MCF 10A (cell line): ENCODE data around the gene POLR2J3. TPM values are rescaled to one million over a fixed set of nuclear protein-coding genes. Genes with fewer than 3 reads are reported as not detected.
"Not testable (repeated sequence)": the region's sequence is repeated elsewhere in the genome, so short reads cannot be mapped to it uniquely, and the experiment has no call there.

Experiments
- Bru-seq: library from RNA; stranded (reverse); fragments of 400-500 nt; gene quantifications from one replicate; lab custom pipeline; 2021; lab: Mats Ljungman, UMichigan
- BruChase-seq, 2 experiments: library from RNA; stranded (reverse); fragments of 400-500 nt; gene quantifications; one replicate each; lab custom pipeline; 2021; lab: Mats Ljungman, UMichigan
- BruUV-seq: library from RNA; stranded (reverse); fragments of 400-500 nt; replicated peaks from 2 replicates; lab custom pipeline; 2021; lab: Mats Ljungman, UMichigan
- CTCF ChIA-PET: fragments of 300-600 bp; sonication (Branson Sonifier 250); formaldehyde crosslinking; extraction: SDS; loops from one replicate; lab custom pipeline; 2021; ENCODE audit warnings: antibody characterized with exemption, inconsistent platforms; lab: Yijun Ruan, JAX
- POLR2A ChIA-PET: fragments of 300-600, 350-650 bp; sonication (Branson Sonifier 250); formaldehyde crosslinking; extraction: SDS; loops from one replicate; lab custom pipeline; 2020; ENCODE audit warnings: antibody characterized with exemption, inconsistent platforms; lab: Yijun Ruan, JAX
- DNase-seq: peaks from one replicate; pipeline ENCODE4 v3.0.0-alpha.2; 2018; ENCODE audit not compliant: unreplicated experiment
- H3K27ac Mint-ChIP-seq: one replicate; pipeline ENCODE4 v1.8.0; 2022; ENCODE audit warnings: mild to moderate bottlenecking, low read depth, mixed read lengths; ENCODE audit not compliant: unreplicated experiment
- H3K27me3 Mint-ChIP-seq: one replicate; pipeline ENCODE4 v1.8.0; 2022; ENCODE audit warnings: mixed read lengths; ENCODE audit not compliant: insufficient read depth, unreplicated experiment
- H3K36me3 Mint-ChIP-seq: one replicate; pipeline ENCODE4 v1.8.0; 2022; ENCODE audit warnings: mild to moderate bottlenecking, moderate library complexity, mixed read lengths; ENCODE audit not compliant: insufficient read depth, unreplicated experiment
- H3K4me1 Mint-ChIP-seq: one replicate; pipeline ENCODE4 v1.8.0; 2022; ENCODE audit warnings: mixed read lengths; ENCODE audit not compliant: insufficient read depth, unreplicated experiment
- H3K4me3 Mint-ChIP-seq: one replicate; pipeline ENCODE4 v1.8.0; 2022; ENCODE audit warnings: mild to moderate bottlenecking, moderate library complexity, mixed read lengths; ENCODE audit not compliant: unreplicated experiment
- H3K9me3 Mint-ChIP-seq: one replicate; pipeline ENCODE4 v1.8.0; 2022; ENCODE audit warnings: mixed read lengths; ENCODE audit not compliant: unreplicated experiment
- CTCF ChIP-seq: fragments of 200-600 bp; IDR thresholded peaks from one replicate; pipeline ENCODE4 v1.8.0; 2022; ENCODE audit warnings: antibody characterized with exemption, mild to moderate bottlenecking; ENCODE audit not compliant: unreplicated experiment
- intact Hi-C: fragments of 100-400 bp; cut with micrococcal nuclease; formaldehyde crosslinking; loops from 2 replicates; pipeline ENCODE4 v1.14.1; 2022
- long read RNA-seq: library from polyadenylated mRNA; stranded (forward); transcript quantifications from one replicate; pipeline ENCODE4 v2.0.0, GENCODE V29; 2022
- total RNA-seq: library from RNA; stranded (reverse); gene quantifications from 2 replicates; pipeline ENCODE4 v1.2.3, GENCODE V29; 2022

Gene POLR2J3
- 34.1 and 45.7 TPM in 2 replicates for total RNA-seq
- Bru-seq, nascent RNA, result percentile 86 among the genes with signal in this experiment
- BruChase-seq, experiment 1, labeled RNA remaining after a 6-hour chase, result percentile 93 among the genes with signal in this experiment
- percentile 85 among the genes with signal in this experiment for BruChase-seq, experiment 2, labeled RNA remaining after a 2-hour chase
- long read RNA-seq, full-length matches to known transcripts, result 28 of 32 reads
- long read RNA-seq, partial matches to known transcripts, result 0 of 32 reads
- long read RNA-seq, other reads (novel, unspliced or antisense), result 4 of 32 reads

GRCh38 chr7:102572261-102573239 lies at the start of gene POLR2J3:
Gene POLR2J3, minus strand, starts transcription at chr7:102572583. Its CDS starts 62 bp downstream, at chr7:102572521.
- H3K4me1 Mint-ChIP-seq, intact Hi-C loops, CTCF ChIA-PET, H3K27ac Mint-ChIP-seq, BruUV-seq, H3K27me3 Mint-ChIP-seq, H3K36me3 Mint-ChIP-seq, POLR2A ChIA-PET, H3K9me3 Mint-ChIP-seq: not testable (repeated sequence)
- H3K4me3 Mint-ChIP-seq, result peak within 1 kb of the TSS; percentile 80
- DNase-seq, result peak; percentile 87
- peak; percentile 64 for TF ChIP-seq CTCF

GRCh38 chr7:102618122-102618521 lies 45.7 kb upstream of the POLR2J3 start:
- H3K9me3 Mint-ChIP-seq, H3K4me3 Mint-ChIP-seq, H3K36me3 Mint-ChIP-seq, H3K27me3 Mint-ChIP-seq, CTCF ChIA-PET, intact Hi-C loops, H3K4me1 Mint-ChIP-seq, H3K27ac Mint-ChIP-seq, POLR2A ChIA-PET, BruUV-seq, DNase-seq: not testable (repeated sequence)

GRCh38 chr7:102616507-102617125 lies 44.2 kb upstream of the POLR2J3 start, which contains the start of gene RASA4:
Gene RASA4, minus strand, starts transcription at chr7:102616756. Its CDS starts 67 bp downstream, at chr7:102616689.
- CTCF ChIA-PET, H3K9me3 Mint-ChIP-seq, H3K27ac Mint-ChIP-seq, H3K27me3 Mint-ChIP-seq, H3K36me3 Mint-ChIP-seq, POLR2A ChIA-PET, H3K4me3 Mint-ChIP-seq, intact Hi-C loops, H3K4me1 Mint-ChIP-seq, DNase-seq, BruUV-seq: not testable (repeated sequence)

- POLR2A ChIA-PET, H3K27me3 Mint-ChIP-seq, CTCF ChIA-PET, BruUV-seq, DNase-seq, H3K27ac Mint-ChIP-seq, H3K9me3 Mint-ChIP-seq, H3K36me3 Mint-ChIP-seq, intact Hi-C loops, H3K4me1 Mint-ChIP-seq, H3K4me3 Mint-ChIP-seq: not testable (repeated sequence)
Observed at GRCh38 chr7:102615930-102616329, 43.5 kb upstream of the POLR2J3 start.

GRCh38 chr7:102614873-102615272 lies 42.5 kb upstream of the POLR2J3 start:
- H3K36me3 Mint-ChIP-seq, DNase-seq, H3K9me3 Mint-ChIP-seq, H3K27ac Mint-ChIP-seq, intact Hi-C loops, CTCF ChIA-PET, H3K27me3 Mint-ChIP-seq, H3K4me1 Mint-ChIP-seq, H3K4me3 Mint-ChIP-seq, POLR2A ChIA-PET, BruUV-seq: not testable (repeated sequence)

- BruUV-seq, intact Hi-C loops, H3K9me3 Mint-ChIP-seq, H3K27ac Mint-ChIP-seq, POLR2A ChIA-PET, CTCF ChIA-PET, H3K27me3 Mint-ChIP-seq, H3K4me1 Mint-ChIP-seq, H3K4me3 Mint-ChIP-seq, H3K36me3 Mint-ChIP-seq, DNase-seq: not testable (repeated sequence)
Observed at GRCh38 chr7:102614346-102614697, 41.9 kb upstream of the POLR2J3 start.

GRCh38 chr7:102613575-102614345 lies 41.4 kb upstream of the POLR2J3 start:
- H3K9me3 Mint-ChIP-seq, POLR2A ChIA-PET, CTCF ChIA-PET, H3K36me3 Mint-ChIP-seq, H3K4me3 Mint-ChIP-seq, H3K27ac Mint-ChIP-seq, DNase-seq, BruUV-seq, H3K4me1 Mint-ChIP-seq, intact Hi-C loops, H3K27me3 Mint-ChIP-seq: not testable (repeated sequence)
